SKM-1 (cell line): ENCODE data around the gene ANKRD13D.
A peak's percentile ranks its signal among the peaks of the same experiment; 100 is the strongest.

ENCODE experiments used
- DNase-seq: peaks from one replicate; lab custom pipeline; 2025; ENCODE audit not compliant: unreplicated experiment; lab: John Stamatoyannopoulos, UW

ANKRD13D gene

GRCh38 chr11:67285541-67286498, 3.3 kb upstream of the ANKRD13D start:
- DNase-seq = no peak

- DNase-seq = no peak
Measured at GRCh38 chr11:67286621-67287333, 2.3 kb upstream of the ANKRD13D start.

- DNase-seq = no peak
Measured at GRCh38 chr11:67287355-67288197, 1.5 kb upstream of the ANKRD13D start.

GRCh38 chr11:67288198-67288451, 978 bp upstream of the ANKRD13D start:
- DNase-seq = peak; percentile 87

- DNase-seq = peak; percentile 74
Measured at GRCh38 chr11:67288452-67289225, 464 bp upstream of the ANKRD13D start.

GRCh38 chr11:67289651-67290479, 762 bp downstream of the ANKRD13D start:
- DNase-seq = no peak

- DNase-seq = no peak
Measured at GRCh38 chr11:67290801-67291200, 1.7 kb downstream of the ANKRD13D start.

- no peak for DNase-seq
Measured at GRCh38 chr11:67291481-67292381, 2.6 kb downstream of the ANKRD13D start.

GRCh38 chr11:67292671-67293070, 3.6 kb downstream of the ANKRD13D start:
- DNase-seq = no peak

GRCh38 chr11:67293090-67293489, 4.0 kb downstream of the ANKRD13D start:
- no peak for DNase-seq

- DNase-seq = no peak
Measured at GRCh38 chr11:67295846-67296245, 6.7 kb downstream of the ANKRD13D start.

GRCh38 chr11:67298786-67299185, 9.7 kb downstream of the ANKRD13D start:
- DNase-seq = no peak

GRCh38 chr11:67299471-67300191, 10.5 kb downstream of the ANKRD13D start:
- no peak for DNase-seq

GRCh38 chr11:67300256-67300755, 11.2 kb downstream of the ANKRD13D start:
- DNase-seq = no peak

- DNase-seq = no peak
Measured at GRCh38 chr11:67300756-67301312, 11.7 kb downstream of the ANKRD13D start.

GRCh38 chr11:67301313-67301921, 12.3 kb downstream of the ANKRD13D start:
- no peak for DNase-seq

- DNase-seq = no peak
Measured at GRCh38 chr11:67301951-67302516, 12.9 kb downstream of the ANKRD13D start.
